Astrocyte (in vitro differentiated cells and primary cell): Measurements from ENCODE around the gene ITPK1. TPM values are rescaled to one million over a fixed set of nuclear protein-coding genes. Genes with fewer than 3 reads are reported as not detected.

Experiments
- DNase-seq: peaks from one replicate; pipeline ENCODE4 v3.0.0-alpha.2; 2010; ENCODE audit warnings: low read depth
- FAIRE-seq: peaks from 2 replicates; lab custom pipeline; 2011; peaks lifted over from hg19 to GRCh38; lab: Jason Lieb, UNC
- H2AFZ ChIP-seq: 2 replicates; pipeline ENCODE4 v1.6.0; 2012; ENCODE audit warnings: low read depth, low read length, inconsistent platforms
- H3K27ac ChIP-seq: 2 replicates; pipeline ENCODE4 v1.5.1; 2011; ENCODE audit warnings: low read depth, low read length, inconsistent platforms
- H3K27me3 ChIP-seq: 2 replicates; pipeline ENCODE4 v1.6.0; 2011; ENCODE audit warnings: low read length, inconsistent platforms; ENCODE audit not compliant: insufficient read depth
- H3K36me3 ChIP-seq: 2 replicates; pipeline ENCODE4 v1.5.1; 2011; ENCODE audit warnings: low read length, inconsistent platforms; ENCODE audit not compliant: insufficient read depth
- H3K4me1 ChIP-seq: 2 replicates; pipeline ENCODE4 v1.5.1; 2011; ENCODE audit warnings: low read length, inconsistent platforms; ENCODE audit not compliant: insufficient read depth
- H3K4me2 ChIP-seq: 2 replicates; pipeline ENCODE4 v1.6.0; 2012; ENCODE audit warnings: low read length, inconsistent platforms
- H3K4me3 ChIP-seq: 2 replicates; pipeline ENCODE4 v1.5.1; 2011; ENCODE audit warnings: low read depth, mild to moderate bottlenecking, low read length, inconsistent platforms; ENCODE audit not compliant: insufficient read depth
- H3K79me2 ChIP-seq: 2 replicates; pipeline ENCODE4 v1.6.0; 2012; ENCODE audit warnings: mild to moderate bottlenecking, low read length, inconsistent platforms; ENCODE audit not compliant: insufficient read depth
- H3K9ac ChIP-seq: 2 replicates; pipeline ENCODE4 v1.6.0; 2012; ENCODE audit warnings: mild to moderate bottlenecking, low read length, inconsistent platforms
- H3K9me3 ChIP-seq: 2 replicates; pipeline ENCODE4 v1.5.1; 2012; ENCODE audit warnings: low read depth, mild to moderate bottlenecking, low read length, inconsistent platforms; ENCODE audit not compliant: insufficient read depth
- H4K20me1 ChIP-seq: 2 replicates; pipeline ENCODE4 v1.6.0; 2012; ENCODE audit warnings: low read length, inconsistent platforms; ENCODE audit not compliant: insufficient read depth
- H3K27ac Mint-ChIP-seq: one replicate; pipeline ENCODE4 v1.8.0; 2021; ENCODE audit warnings: mild to moderate bottlenecking, mixed read lengths; ENCODE audit not compliant: unreplicated experiment
- H3K27me3 Mint-ChIP-seq: one replicate; pipeline ENCODE4 v1.8.0; 2021; ENCODE audit warnings: low read depth, mixed read lengths; ENCODE audit not compliant: unreplicated experiment
- H3K36me3 Mint-ChIP-seq: one replicate; pipeline ENCODE4 v1.8.0; 2021; ENCODE audit warnings: low read depth, mixed read lengths; ENCODE audit not compliant: unreplicated experiment
- H3K4me1 Mint-ChIP-seq: one replicate; pipeline ENCODE4 v1.8.0; 2021; ENCODE audit warnings: low read depth, mixed read lengths; ENCODE audit not compliant: unreplicated experiment
- H3K4me3 Mint-ChIP-seq: one replicate; pipeline ENCODE4 v1.8.0; 2021; ENCODE audit warnings: mild to moderate bottlenecking, moderate library complexity, mixed read lengths; ENCODE audit not compliant: unreplicated experiment
- H3K9me3 Mint-ChIP-seq: one replicate; pipeline ENCODE4 v1.8.0; 2021; ENCODE audit warnings: mild to moderate bottlenecking, mixed read lengths; ENCODE audit not compliant: unreplicated experiment
- CTCF ChIP-seq: IDR thresholded peaks from 2 replicates; pipeline ENCODE4 v1.5.1; 2011; ENCODE audit warnings: low read depth, mild to moderate bottlenecking, inconsistent platforms, low read length, moderate library complexity; ENCODE audit not compliant: insufficient read depth
- EZH2 ChIP-seq: IDR thresholded peaks from 2 replicates; pipeline ENCODE4 v1.6.1; 2012; ENCODE audit warnings: mild to moderate bottlenecking, low read length, inconsistent platforms; ENCODE audit not compliant: insufficient read depth
- total RNA-seq: library from RNA; stranded (reverse); gene quantifications from 2 replicates; pipeline ENCODE4 v1.2.1, GENCODE V29; 2021

Gene ITPK1
- total RNA-seq, 1 donor from 2014 or later = 13.0 TPM

DNA sequence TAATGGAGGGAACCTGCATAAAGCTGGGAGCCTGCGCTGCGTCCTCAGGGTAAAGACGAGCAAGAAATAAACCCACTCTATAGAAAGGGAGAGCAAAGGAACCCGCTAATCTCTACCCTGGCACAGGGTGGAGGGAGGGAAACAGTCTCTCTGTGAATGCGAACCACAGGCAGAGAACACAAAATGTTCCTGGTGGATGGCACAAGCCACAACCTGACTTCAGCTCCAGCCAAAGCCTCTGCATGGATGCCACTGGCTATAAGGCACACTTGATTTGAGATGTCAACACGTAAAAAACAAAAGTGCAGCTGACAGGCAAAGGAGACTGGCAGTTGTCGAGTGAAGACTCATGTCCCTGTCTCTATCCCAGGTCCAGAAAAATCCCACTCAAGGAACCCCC is 160.3 kb downstream of the ITPK1 start:
- TF ChIP-seq EZH2 = no peak
- no peak for TF ChIP-seq CTCF
- Histone ChIP-seq H3K27ac (no peak overlapping the region), H2AFZ (no peak overlapping the region), H4K20me1 (peaks cover 12% of the 10 kb centered on the region), H3K4me1 (no peaks in the 10 kb centered on the region), H3K4me2 (no peak overlapping the region), H3K36me3 (peaks cover 2% of the 10 kb centered on the region), H3K4me3 (no peak overlapping the region), H3K9ac (no peak overlapping the region), H3K27me3 (peaks cover 1% of the 10 kb centered on the region), H3K79me2 (no peaks in the 10 kb centered on the region), H3K9me3 (no peaks in the 10 kb centered on the region)
- H3K27me3 Mint-ChIP-seq = peaks cover 56% of the 10 kb centered on the region
- no peaks in the 10 kb centered on the region for H3K4me1 Mint-ChIP-seq
- DNase-seq = no peak
- no peaks in the 10 kb centered on the region for H3K9me3 Mint-ChIP-seq
- FAIRE-seq = no peak
- no peak overlapping the region for H3K4me3 Mint-ChIP-seq
- H3K27ac Mint-ChIP-seq = no peak overlapping the region
- H3K36me3 Mint-ChIP-seq = peaks cover 6% of the 10 kb centered on the region

DNA sequence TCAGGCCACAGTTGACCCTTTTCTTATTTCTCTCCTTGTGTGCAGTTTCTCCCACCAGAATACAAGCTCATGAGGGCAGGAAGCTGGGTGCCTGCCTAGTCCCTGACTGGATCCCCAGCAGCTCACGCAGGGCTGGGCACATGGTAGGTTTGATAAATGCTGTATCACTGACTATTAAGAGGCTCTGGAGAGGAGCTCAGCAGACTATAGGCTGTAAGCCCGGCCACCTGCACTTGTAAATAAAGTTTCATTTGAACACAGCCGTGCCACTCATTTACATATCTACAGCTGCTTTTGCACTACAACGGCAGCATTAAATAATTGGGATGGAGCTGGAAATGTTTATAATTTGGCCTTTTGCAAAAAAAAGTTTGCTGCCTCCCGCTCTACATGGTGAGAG is 160.8 kb downstream of the ITPK1 start:
- Mint-ChIP-seq H3K9me3 (no peaks in the 10 kb centered on the region), H3K27me3 (peaks cover 56% of the 10 kb centered on the region), H3K27ac (peak overlapping the region; percentile 26), H3K4me1 (no peaks in the 10 kb centered on the region), H3K36me3 (peaks cover 6% of the 10 kb centered on the region), H3K4me3 (no peak overlapping the region)
- peaks cover 3% of the 10 kb centered on the region for H3K27me3 ChIP-seq
- no peaks in the 10 kb centered on the region for H3K4me1 ChIP-seq
- no peaks in the 10 kb centered on the region for H3K9me3 ChIP-seq
- H3K4me3 ChIP-seq = no peak overlapping the region
- H3K27ac ChIP-seq = no peak overlapping the region
- H3K79me2 ChIP-seq = no peaks in the 10 kb centered on the region
- H3K9ac ChIP-seq = no peak overlapping the region
- FAIRE-seq (no peak), DNase-seq (no peak)
- H4K20me1 ChIP-seq = peaks cover 12% of the 10 kb centered on the region
- peaks cover 2% of the 10 kb centered on the region for H3K36me3 ChIP-seq
- TF ChIP-seq CTCF (no peak), EZH2 (no peak)
- H3K4me2 ChIP-seq = no peak overlapping the region
- H2AFZ ChIP-seq = no peak overlapping the region

GRCh38 chr14:92953526-92953925 is 162.2 kb downstream of the ITPK1 start:
- FAIRE-seq (no peak), DNase-seq (no peak)
- TF ChIP-seq EZH2 (no peak), CTCF (no peak)
- H3K27ac Mint-ChIP-seq = no peak overlapping the region
- no peak overlapping the region for H3K27ac ChIP-seq
- H3K36me3 Mint-ChIP-seq = peaks cover 6% of the 10 kb centered on the region
- H3K4me3 ChIP-seq = no peak overlapping the region
- peaks cover 3% of the 10 kb centered on the region for H3K27me3 ChIP-seq
- peaks cover 56% of the 10 kb centered on the region for H3K27me3 Mint-ChIP-seq
- no peaks in the 10 kb centered on the region for H3K4me1 ChIP-seq
- H3K79me2 ChIP-seq = no peaks in the 10 kb centered on the region
- H4K20me1 ChIP-seq = peaks cover 12% of the 10 kb centered on the region
- no peaks in the 10 kb centered on the region for H3K4me1 Mint-ChIP-seq
- peaks cover 2% of the 10 kb centered on the region for H3K36me3 ChIP-seq
- H2AFZ ChIP-seq = no peak overlapping the region
- H3K9me3 Mint-ChIP-seq = no peaks in the 10 kb centered on the region
- H3K9ac ChIP-seq = no peak overlapping the region
- H3K4me2 ChIP-seq = no peak overlapping the region
- H3K9me3 ChIP-seq = no peaks in the 10 kb centered on the region
- no peak overlapping the region for H3K4me3 Mint-ChIP-seq
